Left ventricle myocardium inferior (tissue), 1 donor: ENCODE measurements around the gene CCDC3. TPM values are rescaled to one million over a fixed set of nuclear protein-coding genes. Genes with fewer than 3 reads are reported as not detected.

Experiments used
- DNase-seq: peaks from one replicate; pipeline ENCODE4 v3.0.0-alpha.2; 2020
- H3K27ac ChIP-seq: fragments of 200-600 bp; replicated peaks from 2 replicates; pipeline ENCODE4 v1.8.0; 2021
- H3K27me3 ChIP-seq: fragments of 200-600 bp; 2 replicates; pipeline ENCODE4 v1.8.0; 2021; ENCODE audit warnings: low read depth
- H3K36me3 ChIP-seq: fragments of 200-600 bp; 2 replicates; pipeline ENCODE4 v1.8.0; 2021
- H3K4me1 ChIP-seq: fragments of 200-600 bp; 2 replicates; pipeline ENCODE4 v1.8.0; 2021
- H3K4me3 ChIP-seq: fragments of 200-600 bp; 2 replicates; pipeline ENCODE4 v1.8.0; 2021; ENCODE audit warnings: mild to moderate bottlenecking, moderate library complexity
- H3K9me3 ChIP-seq: fragments of 200-600 bp; replicated peaks from 2 replicates; pipeline ENCODE4 v1.8.0; 2021
- CTCF ChIP-seq: fragments of 200-600 bp; IDR thresholded peaks from 2 replicates; pipeline ENCODE4 v1.8.0; 2021; ENCODE audit warnings: antibody characterized with exemption, mild to moderate bottlenecking, borderline replicate concordance
- intact Hi-C: fragments of 100-400 bp; cut with micrococcal nuclease; formaldehyde crosslinking; loops from one replicate; pipeline ENCODE4 v1.11.0; 2022
- total RNA-seq: library from RNA; stranded (reverse); fragmentation: NEBNext Ultra II Directional; extraction: Animal tissue kit (Norgen Biotek cat#: 25700); gene quantifications from one replicate; pipeline ENCODE4 v1.2.1, GENCODE V29; 2021
- donor health status: DM: no; HTN: yes; CAD: no; lungs with severe emphysema.

Gene CCDC3
- total RNA-seq, 1 donor from 2014 or later, result 5.8 TPM

GRCh38 chr10:12902851-12903358 lies 98.6 kb downstream of the CCDC3 start:
- Histone ChIP-seq H3K4me3 (no peak overlapping the region), H3K4me1 (no peaks in the 10 kb centered on the region), H3K27me3 (peaks cover 26% of the 10 kb centered on the region), H3K27ac (no peak overlapping the region), H3K36me3 (no peaks in the 10 kb centered on the region), H3K9me3 (no peaks in the 10 kb centered on the region)
- intact Hi-C loops, result no loop called here
- no peak for DNase-seq
- TF ChIP-seq CTCF, result no peak

- Histone ChIP-seq H3K27ac (no peak overlapping the region), H3K4me3 (no peak overlapping the region), H3K27me3 (peaks cover 24% of the 10 kb centered on the region), H3K9me3 (no peaks in the 10 kb centered on the region), H3K4me1 (no peaks in the 10 kb centered on the region), H3K36me3 (no peaks in the 10 kb centered on the region)
- DNase-seq, result peak; percentile 21
- peak; percentile 86 for TF ChIP-seq CTCF
- intact Hi-C loops, result no loop called here
Observed at GRCh38 chr10:12902135-12902572, 99.4 kb downstream of the CCDC3 start.

GRCh38 chr10:12899546-12899945 lies 102.0 kb downstream of the CCDC3 start:
- no peak for DNase-seq
- Histone ChIP-seq H3K27ac (no peak overlapping the region), H3K27me3 (peaks cover 10% of the 10 kb centered on the region), H3K4me3 (no peak overlapping the region), H3K9me3 (peaks cover 3% of the 10 kb centered on the region), H3K4me1 (no peaks in the 10 kb centered on the region), H3K36me3 (no peaks in the 10 kb centered on the region)
- no peak for TF ChIP-seq CTCF
- intact Hi-C loops, result loop anchor here (10.0 kb wide), 1 partner anchor 115 kb away; no protein-coding TSS in a partner anchor

GRCh38 chr10:12898271-12898670 lies 103.2 kb downstream of the CCDC3 start:
- Histone ChIP-seq H3K36me3 (no peaks in the 10 kb centered on the region), H3K9me3 (peaks cover 12% of the 10 kb centered on the region), H3K27ac (no peak overlapping the region), H3K4me1 (no peaks in the 10 kb centered on the region), H3K4me3 (no peak overlapping the region), H3K27me3 (peaks cover 8% of the 10 kb centered on the region)
- no peak for TF ChIP-seq CTCF
- no peak for DNase-seq
- intact Hi-C loops, result loop anchor here (10.0 kb wide), 1 partner anchor 113 kb away; no protein-coding TSS in a partner anchor

- Histone ChIP-seq H3K27ac (no peak overlapping the region), H3K9me3 (peaks cover 22% of the 10 kb centered on the region), H3K4me1 (no peaks in the 10 kb centered on the region), H3K36me3 (no peaks in the 10 kb centered on the region), H3K27me3 (peaks cover 3% of the 10 kb centered on the region), H3K4me3 (no peak overlapping the region)
- intact Hi-C loops, result loop anchor here (10.0 kb wide), 1 partner anchor 112 kb away; no protein-coding TSS in a partner anchor
- no peak for TF ChIP-seq CTCF
- no peak for DNase-seq
Observed at GRCh38 chr10:12897278-12897677, 104.2 kb downstream of the CCDC3 start.
